ENCODE data around the gene KLHL22.

The KLHL22 gene

GRCh38 chr22:20442485-20443284, 52.9 kb downstream of the KLHL22 start:
- DNase-seq: no peak

GRCh38 chr22:20441631-20442484, 53.7 kb downstream of the KLHL22 start:
- DNase-seq: no peak

GRCh38 chr22:20440637-20441591, 54.7 kb downstream of the KLHL22 start:
- no peak for DNase-seq

- no peak for DNase-seq
Measured at GRCh38 chr22:20439928-20440575, 55.5 kb downstream of the KLHL22 start.

GRCh38 chr22:20439556-20439927, 56.1 kb downstream of the KLHL22 start:
- DNase-seq: no peak

GRCh38 chr22:20438678-20439492, 56.7 kb downstream of the KLHL22 start:
- peak; percentile 8 for DNase-seq

GRCh38 chr22:20438427-20438677, 57.2 kb downstream of the KLHL22 start:
- no peak for DNase-seq

GRCh38 chr22:20437613-20438426, 57.8 kb downstream of the KLHL22 start, which contains the start of gene SCARF2:
Gene SCARF2, minus strand, starts transcription at chr22:20437825. Its CDS starts 71 bp downstream, at chr22:20437754.
- DNase-seq: no peak

- DNase-seq: peak; percentile 19
Measured at GRCh38 chr22:20436768-20437612, 58.6 kb downstream of the KLHL22 start.

- DNase-seq: no peak
Measured at GRCh38 chr22:20436307-20436767, 59.3 kb downstream of the KLHL22 start.

GRCh38 chr22:20435436-20436306, 59.9 kb downstream of the KLHL22 start:
- DNase-seq: no peak

GRCh38 chr22:20434773-20435172, 60.8 kb downstream of the KLHL22 start:
- DNase-seq: no peak

GRCh38 chr22:20434264-20434751, 61.3 kb downstream of the KLHL22 start:
- no peak for DNase-seq

- no peak for DNase-seq
Measured at GRCh38 chr22:20433686-20434241, 61.8 kb downstream of the KLHL22 start.

GRCh38 chr22:20433191-20433590, 62.4 kb downstream of the KLHL22 start:
- no peak for DNase-seq

GRCh38 chr22:20432244-20432686, 63.3 kb downstream of the KLHL22 start:
- DNase-seq: no peak

- DNase-seq: no peak
Measured at GRCh38 chr22:20431511-20432192, 63.9 kb downstream of the KLHL22 start.
